Stomach (tissue), 4 donors: ENCODE measurements around the gene ATP13A1.

ENCODE experiments used
- CTCF ChIP-seq, 7 experiments: fragments of 450-650 bp in 4 of 7; fragments of 200-600 bp in 3 of 7; sonication (generic) in 3 of 7; IDR thresholded peaks; one replicate each; pipeline ENCODE4 v1.5.1; 2016 to 2019; ENCODE audit warnings: antibody characterized with exemption in 7 of 7, control low read depth in 2 of 7, mild to moderate bottlenecking in 1 of 7
- POLR2A ChIP-seq, 4 donors: fragments of 450-650 bp; IDR thresholded peaks; one replicate each; pipeline ENCODE4 v1.6.1; 2016; ENCODE audit warnings: antibody characterized with exemption in 4 of 4, control low read depth in 2 of 4, mild to moderate bottlenecking in 1 of 4, moderate library complexity in 1 of 4
- POLR2AphosphoS5 ChIP-seq, 3 donors: sonication (generic); formaldehyde crosslinking; IDR thresholded peaks; one replicate each; pipeline ENCODE4 v1.6.1; 2016; ENCODE audit warnings: antibody characterized with exemption in 3 of 3

GRCh38 chr19:19642506-19643157, 20.8 kb downstream of the ATP13A1 start:
- no peak for TF ChIP-seq POLR2A (IDR thresholded peaks at IDR 0.05)
- no peak for TF ChIP-seq CTCF (IDR thresholded peaks at IDR 0.05)
- TF ChIP-seq POLR2AphosphoS5 (IDR thresholded peaks at IDR 0.05), result no peak
